ENCODE measurements around the gene PKN3. TPM values are rescaled to one million over a fixed set of nuclear protein-coding genes. Genes with fewer than 3 reads are reported as not detected.

The PKN3 gene
- total and polyA plus RNA-seq, 9 of the 15 experiments (the other 6 are each of a cell fraction or from before 2014, with no cell fraction given) = 0.82 to 49.2 (median 19.7) TPM

DNA sequence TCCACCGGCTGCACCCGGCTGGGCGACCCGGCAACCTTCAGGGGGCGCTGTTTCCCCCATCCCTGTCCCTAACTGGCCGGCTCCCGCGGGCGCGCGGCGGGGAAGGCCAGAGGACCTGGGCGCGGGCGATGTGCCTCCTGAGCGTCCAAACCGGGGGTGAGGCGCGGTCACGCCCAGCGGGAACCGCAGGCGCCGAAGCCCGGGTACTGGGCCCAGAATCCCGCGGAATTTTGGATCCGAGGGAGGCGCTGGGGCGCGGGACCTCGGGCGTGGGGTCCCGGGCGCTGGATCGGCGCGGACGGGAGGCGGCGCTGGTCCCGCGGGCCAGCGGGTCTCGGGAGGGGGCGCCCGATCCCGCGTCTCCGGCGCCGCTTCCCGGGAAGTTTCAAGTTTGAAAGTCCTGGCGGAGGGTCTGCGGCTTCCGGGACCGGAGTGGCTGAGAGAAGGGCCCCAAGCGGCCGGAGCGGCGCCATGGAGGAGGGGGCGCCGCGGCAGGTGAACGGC is at the start of gene PKN3 (continued):
- 0 out of 2 replicates have a peak, but pooled peaks have one; percentile 47 for TF ChIP-seq SRSF1 (IDR thresholded peaks at IDR 0.05; ENCODE audit: low read depth, low read length)
- peak; percentile 44; the same call in 1 of the 2 replicates for TF ChIP-seq ARID1B (IDR thresholded peaks at IDR 0.05)
- TF ChIP-seq RBM22 (IDR thresholded peaks at IDR 0.05; ENCODE audit: low read depth, low read length, poor library complexity, severe bottlenecking) = peak; percentile 40
- peak; percentile 63; the same call in 1 of the 2 replicates for TF ChIP-seq ZKSCAN1 (IDR thresholded peaks at IDR 0.05; ENCODE audit: low read depth, low read length)
- TF ChIP-seq, protein P1, sequence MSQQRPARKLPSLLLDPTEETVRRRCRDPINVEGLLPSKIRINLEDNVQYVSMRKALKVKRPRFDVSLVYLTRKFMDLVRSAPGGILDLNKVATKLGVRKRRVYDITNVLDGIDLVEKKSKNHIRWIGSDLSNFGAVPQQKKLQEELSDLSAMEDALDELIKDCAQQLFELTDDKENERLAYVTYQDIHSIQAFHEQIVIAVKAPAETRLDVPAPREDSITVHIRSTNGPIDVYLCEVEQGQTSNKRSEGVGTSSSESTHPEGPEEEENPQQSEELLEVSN (IDR thresholded peaks at IDR 0.05; ENCODE audit: borderline replicate concordance in 1 of 2, extremely low read depth in 1 of 2, insufficient read depth in 1 of 2, insufficient read length in 1 of 2, low read depth in 1 of 2, low read length in 1 of 2, poor library complexity in 1 of 2, severe bottlenecking in 1 of 2) = peak in 1 of 2 experiments; percentile 46
- TF ChIP-seq, protein P2, sequence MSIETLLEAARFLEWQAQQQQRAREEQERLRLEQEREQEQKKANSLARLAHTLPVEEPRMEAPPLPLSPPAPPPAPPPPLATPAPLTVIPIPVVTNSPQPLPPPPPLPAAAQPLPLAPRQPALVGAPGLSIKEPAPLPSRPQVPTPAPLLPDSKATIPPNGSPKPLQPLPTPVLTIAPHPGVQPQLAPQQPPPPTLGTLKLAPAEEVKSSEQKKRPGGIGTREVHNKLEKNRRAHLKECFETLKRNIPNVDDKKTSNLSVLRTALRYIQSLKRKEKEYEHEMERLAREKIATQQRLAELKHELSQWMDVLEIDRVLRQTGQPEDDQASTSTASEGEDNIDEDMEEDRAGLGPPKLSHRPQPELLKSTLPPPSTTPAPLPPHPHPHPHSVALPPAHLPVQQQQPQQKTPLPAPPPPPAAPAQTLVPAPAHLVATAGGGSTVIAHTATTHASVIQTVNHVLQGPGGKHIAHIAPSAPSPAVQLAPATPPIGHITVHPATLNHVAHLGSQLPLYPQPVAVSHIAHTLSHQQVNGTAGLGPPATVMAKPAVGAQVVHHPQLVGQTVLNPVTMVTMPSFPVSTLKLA (conservative IDR thresholded peaks at IDR 0.05) = peak in 1 of 2 experiments; percentile 64; a peak in 3 of 4 replicates
- TF ChIP-seq ZBTB8A (IDR thresholded peaks at IDR 0.05; ENCODE audit: partially characterized antibody) = no peak
- peak; percentile 65; the same call in 1 of the 2 replicates for TF ChIP-seq GABPB1 (CRISPR knock-in tag; IDR thresholded peaks at IDR 0.05)
- no peak for TF ChIP-seq ZNF696 (CRISPR knock-in tag; conservative IDR thresholded peaks at IDR 0.05)
- no peak for TF ChIP-seq ATF1 (CRISPR knock-in tag; IDR thresholded peaks at IDR 0.05)
- peak; percentile 47; the same call in 1 of the 2 replicates for TF ChIP-seq ATF1 (tag; IDR thresholded peaks at IDR 0.05)
- peak; percentile 77; the same call in 1 of the 2 replicates for TF ChIP-seq POLR2AphosphoS5 (IDR thresholded peaks at IDR 0.05; ENCODE audit: control insufficient read depth, insufficient read depth, low read depth, low read length)
- TF ChIP-seq, protein P3, sequence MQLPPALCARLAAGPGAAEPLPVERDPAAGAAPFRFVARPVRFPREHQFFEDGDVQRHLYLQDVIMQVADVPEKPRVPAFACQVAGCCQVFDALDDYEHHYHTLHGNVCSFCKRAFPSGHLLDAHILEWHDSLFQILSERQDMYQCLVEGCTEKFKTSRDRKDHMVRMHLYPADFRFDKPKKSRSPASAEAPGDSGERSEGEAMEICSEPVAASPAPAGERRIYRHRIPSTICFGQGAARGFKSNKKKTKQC (CRISPR knock-in tag; IDR thresholded peaks at IDR 0.05) = 0 out of 2 replicates have a peak, but pooled peaks have one; percentile 16
- TF ChIP-seq, protein P4, sequence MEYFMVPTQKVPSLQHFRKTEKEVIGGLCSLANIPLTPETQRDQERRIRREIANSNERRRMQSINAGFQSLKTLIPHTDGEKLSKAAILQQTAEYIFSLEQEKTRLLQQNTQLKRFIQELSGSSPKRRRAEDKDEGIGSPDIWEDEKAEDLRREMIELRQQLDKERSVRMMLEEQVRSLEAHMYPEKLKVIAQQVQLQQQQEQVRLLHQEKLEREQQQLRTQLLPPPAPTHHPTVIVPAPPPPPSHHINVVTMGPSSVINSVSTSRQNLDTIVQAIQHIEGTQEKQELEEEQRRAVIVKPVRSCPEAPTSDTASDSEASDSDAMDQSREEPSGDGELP (CRISPR knock-in tag; IDR thresholded peaks at IDR 0.05; ENCODE audit: borderline replicate concordance) = peak; percentile 82; the same call in 1 of the 2 replicates
- peak; percentile 26; the same call in 1 of the 2 replicates for TF ChIP-seq JUND (IDR thresholded peaks at IDR 0.05; ENCODE audit: borderline replicate concordance, low read depth, low read length)
- no peak for TF ChIP-seq JUND (tag; IDR thresholded peaks at IDR 0.05; ENCODE audit: borderline replicate concordance, low read depth, low read length)
- peak; percentile 23 for TF ChIP-seq CREB1 (IDR thresholded peaks at IDR 0.05)
- TF ChIP-seq CREB1 (CRISPR knock-in tag; IDR thresholded peaks at IDR 0.05) = no peak; the same call in 1 of the 2 replicates
- peak; percentile 73 to 82 for TF ChIP-seq MAZ (CRISPR knock-in tag; conservative IDR thresholded peaks at IDR 0.05 in 1 of 2, IDR thresholded peaks at IDR 0.05 in 1 of 2)
- no peak for TF ChIP-seq MED1 (CRISPR knock-in tag; IDR thresholded peaks at IDR 0.05; ENCODE audit: borderline replicate concordance)
- peak; percentile 81 for TF ChIP-seq HMGN3 (IDR thresholded peaks at IDR 0.05; ENCODE audit: borderline replicate concordance, extremely low read depth, insufficient read length, low read depth, low read length)
- peak; percentile 66 for TF ChIP-seq CCNT2 (IDR thresholded peaks at IDR 0.05; ENCODE audit: borderline replicate concordance, extremely low read depth, insufficient read length, low read depth, low read length)
- 0 out of 4 replicates have a peak, but pooled peaks of 1 of the 2 experiments have one; percentile 48 for TF ChIP-seq SRF (CRISPR knock-in tag; IDR thresholded peaks at IDR 0.05)

Measured in K562 (cell line).